SJSA1 (cell line): ENCODE data around the gene PRF1. TPM values are rescaled to one million over a fixed set of nuclear protein-coding genes. Genes with fewer than 3 reads are reported as not detected.

Experiments used
- DNase-seq, 2 experiments: peaks; one replicate each; pipeline ENCODE4 v3.0.0-alpha.2; 2015 to 2020; ENCODE audit warnings: low spot score in 2 of 2, low read depth in 1 of 2
- H3K27ac ChIP-seq: fragments of 250-450 bp; sonication (Bioruptor Pico); 2 replicates; pipeline ENCODE4 v1.5.1; 2020; ENCODE audit warnings: mild to moderate bottlenecking, moderate library complexity
- H3K27me3 ChIP-seq: fragments of 250-450 bp; sonication (Bioruptor Pico); replicated peaks from 2 replicates; pipeline ENCODE4 v1.5.1; 2020; ENCODE audit warnings: mild to moderate bottlenecking, moderate library complexity
- H3K36me3 ChIP-seq: fragments of 250-450 bp; sonication (Bioruptor Pico); 2 replicates; pipeline ENCODE4 v1.5.1; 2020; ENCODE audit warnings: mild to moderate bottlenecking
- H3K4me1 ChIP-seq: fragments of 250-450 bp; sonication (Bioruptor Pico); replicated peaks from 2 replicates; pipeline ENCODE4 v1.6.1; 2021; ENCODE audit warnings: mild to moderate bottlenecking
- H3K4me3 ChIP-seq: fragments of 250-450 bp; sonication (Bioruptor Pico); 2 replicates; pipeline ENCODE4 v1.5.1; 2020; ENCODE audit warnings: mild to moderate bottlenecking
- H3K9me3 ChIP-seq: fragments of 250-450 bp; sonication (Bioruptor Pico); replicated peaks from 2 replicates; pipeline ENCODE4 v1.5.1; 2020; ENCODE audit warnings: mild to moderate bottlenecking
- total RNA-seq: library from RNA; depleted of rRNA; stranded (reverse); fragments of >200 nt; shearing (Covaris generic); gene quantifications from 2 replicates; pipeline ENCODE4 v1.2.3, GENCODE V29; 2014

PRF1 gene
- total RNA-seq, 1 experiment from 2014 or later: not detected

GRCh38 chr10:70571636-70572439 is 30.7 kb downstream of the PRF1 start:
- H3K4me3 ChIP-seq: no peak overlapping the region
- no peaks in the 10 kb centered on the region for H3K9me3 ChIP-seq
- no peaks in the 10 kb centered on the region for H3K36me3 ChIP-seq
- no peak overlapping the region for H3K27ac ChIP-seq
- DNase-seq: no peak
- H3K4me1 ChIP-seq: peaks cover 13% of the 10 kb centered on the region
- H3K27me3 ChIP-seq: no peaks in the 10 kb centered on the region

DNA sequence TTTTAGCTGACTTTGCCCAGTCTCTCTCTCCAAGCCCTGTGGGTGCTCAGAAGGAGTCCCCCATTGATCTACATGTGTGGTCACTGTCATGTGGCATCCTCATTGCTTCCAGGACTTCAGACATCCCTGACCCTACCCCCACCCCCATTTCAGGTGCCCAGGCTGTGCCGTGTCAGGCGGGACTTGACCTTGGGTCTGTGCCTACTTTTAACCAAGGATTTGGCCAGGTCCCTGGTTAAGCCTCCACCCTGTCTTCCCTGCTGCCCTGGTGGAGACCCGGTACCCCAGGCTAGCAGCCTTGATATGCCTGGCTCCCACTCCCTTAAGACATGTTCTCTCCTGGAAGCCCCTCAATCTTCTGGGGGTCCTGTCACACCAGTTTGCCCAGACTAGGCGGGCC is 31.3 kb downstream of the PRF1 start:
- no peak for DNase-seq
- H3K27me3 ChIP-seq: no peaks in the 10 kb centered on the region
- H3K36me3 ChIP-seq: no peaks in the 10 kb centered on the region
- H3K4me3 ChIP-seq: no peak overlapping the region
- peaks cover 8% of the 10 kb centered on the region for H3K4me1 ChIP-seq
- H3K9me3 ChIP-seq: no peaks in the 10 kb centered on the region
- no peak overlapping the region for H3K27ac ChIP-seq

DNA sequence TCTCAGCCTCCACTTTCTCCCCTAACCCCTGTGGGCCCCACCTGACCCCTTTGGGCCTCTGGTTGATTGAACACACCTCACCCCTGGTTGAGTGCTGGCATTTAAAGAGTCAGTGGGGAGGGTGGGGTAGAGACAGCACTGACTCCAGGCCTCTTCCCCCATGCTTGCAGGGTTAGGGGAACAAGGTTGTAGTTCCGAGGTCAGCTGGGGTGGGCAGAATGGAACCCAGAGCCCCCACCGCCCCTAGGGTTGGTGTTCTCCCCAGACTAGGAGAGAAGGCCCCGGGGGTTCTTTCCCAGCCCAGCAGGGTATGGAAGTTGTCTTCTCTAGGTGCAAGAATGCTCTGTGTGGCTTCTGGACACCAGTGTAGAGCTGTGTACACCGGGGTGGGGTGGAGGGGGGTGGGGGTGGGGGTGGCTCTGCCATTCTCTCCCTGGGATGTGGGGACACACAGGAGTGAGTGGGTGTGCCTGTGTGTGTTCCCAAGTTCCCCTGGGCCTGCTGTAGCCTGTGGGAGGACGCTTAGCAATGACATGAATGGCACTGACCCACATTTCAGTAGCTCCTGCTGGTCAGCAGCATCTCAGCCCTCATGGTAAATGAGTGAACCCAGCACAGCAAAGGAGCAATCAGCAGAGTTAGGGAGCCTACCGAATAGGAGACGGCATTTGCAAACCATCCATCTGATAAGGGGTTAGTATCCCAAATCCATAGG is 33.6 kb downstream of the PRF1 start:
- no peak for DNase-seq
- H3K9me3 ChIP-seq: no peaks in the 10 kb centered on the region
- H3K27ac ChIP-seq: no peak overlapping the region
- no peaks in the 10 kb centered on the region for H3K27me3 ChIP-seq
- no peaks in the 10 kb centered on the region for H3K4me1 ChIP-seq
- H3K36me3 ChIP-seq: no peaks in the 10 kb centered on the region
- H3K4me3 ChIP-seq: no peak overlapping the region

DNA sequence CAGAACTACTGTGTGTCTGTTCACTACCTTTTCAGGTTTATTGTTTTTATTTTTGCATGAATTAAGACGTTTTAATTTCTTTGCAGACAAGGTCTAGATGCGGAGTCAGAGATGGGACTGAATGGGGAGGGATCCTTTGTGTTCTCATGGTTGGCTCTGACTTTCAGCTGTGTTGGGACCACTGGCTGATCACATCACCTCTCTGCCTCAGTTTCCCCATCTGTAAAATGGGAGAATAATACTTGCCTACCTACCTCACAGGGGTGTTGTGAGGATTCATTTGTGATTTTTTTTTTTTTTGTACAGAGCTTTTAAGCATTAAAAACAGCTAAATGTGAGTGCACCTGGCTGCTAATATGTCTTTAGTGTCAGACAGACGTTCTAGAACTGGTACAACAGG is 34.4 kb downstream of the PRF1 start:
- no peaks in the 10 kb centered on the region for H3K27me3 ChIP-seq
- H3K4me3 ChIP-seq: no peak overlapping the region
- no peak for DNase-seq
- no peaks in the 10 kb centered on the region for H3K9me3 ChIP-seq
- H3K27ac ChIP-seq: no peak overlapping the region
- H3K36me3 ChIP-seq: no peaks in the 10 kb centered on the region
- H3K4me1 ChIP-seq: no peaks in the 10 kb centered on the region

GRCh38 chr10:70567603-70568002 is 34.9 kb downstream of the PRF1 start:
- Histone ChIP-seq H3K9me3 (no peaks in the 10 kb centered on the region), H3K4me3 (no peak overlapping the region), H3K4me1 (no peaks in the 10 kb centered on the region), H3K27me3 (no peaks in the 10 kb centered on the region), H3K27ac (no peak overlapping the region), H3K36me3 (no peaks in the 10 kb centered on the region)
- DNase-seq: no peak

DNA sequence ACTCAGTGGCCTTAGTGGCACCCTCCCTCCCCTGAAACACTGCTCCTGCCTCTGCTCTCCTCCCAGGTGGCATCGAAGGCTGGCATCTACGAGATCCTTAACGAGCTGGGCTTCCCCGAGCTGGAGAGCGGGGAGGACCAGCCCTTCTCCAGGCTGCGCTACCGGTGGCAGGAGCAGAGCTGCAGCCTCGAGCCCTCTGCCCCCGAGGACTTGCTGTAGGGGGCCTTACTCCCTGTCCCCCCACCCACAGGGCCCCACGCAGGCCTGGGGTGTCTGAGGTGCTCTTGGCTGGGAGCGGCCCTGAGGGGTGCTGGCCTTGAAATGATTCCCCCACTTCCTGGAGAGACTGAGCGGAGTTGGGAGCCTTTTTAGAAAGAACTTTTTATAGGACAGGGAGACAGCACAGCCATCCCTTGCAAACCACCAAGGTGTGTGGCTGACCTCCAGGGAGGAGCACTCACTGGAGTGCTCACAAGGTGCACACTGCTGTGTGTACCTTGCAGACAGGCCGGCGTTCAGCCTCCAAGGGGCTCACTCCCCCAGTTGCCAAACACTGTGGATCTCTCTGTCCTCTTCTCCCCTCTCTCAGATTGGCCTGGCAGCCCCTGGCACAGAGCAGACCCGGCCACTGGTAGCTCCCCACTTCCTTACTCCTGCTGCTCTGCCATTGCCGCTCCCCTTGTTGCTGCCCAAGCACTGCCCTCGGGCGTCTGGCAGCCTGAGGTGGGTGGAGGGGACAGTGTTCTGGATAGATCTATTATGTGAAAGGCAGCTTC is 35.8 kb downstream of the PRF1 start:
- Histone ChIP-seq H3K27me3 (no peaks in the 10 kb centered on the region), H3K4me3 (no peak overlapping the region), H3K27ac (no peak overlapping the region), H3K36me3 (no peaks in the 10 kb centered on the region), H3K4me1 (no peaks in the 10 kb centered on the region), H3K9me3 (no peaks in the 10 kb centered on the region)
- no peak for DNase-seq

GRCh38 chr10:70565556-70566514 is 36.7 kb downstream of the PRF1 start:
- Histone ChIP-seq H3K27me3 (no peaks in the 10 kb centered on the region), H3K9me3 (no peaks in the 10 kb centered on the region), H3K4me3 (no peak overlapping the region), H3K27ac (no peak overlapping the region), H3K36me3 (no peaks in the 10 kb centered on the region), H3K4me1 (no peaks in the 10 kb centered on the region)
- DNase-seq: no peak

GRCh38 chr10:70564901-70565351 is 37.6 kb downstream of the PRF1 start:
- H3K36me3 ChIP-seq: no peaks in the 10 kb centered on the region
- no peaks in the 10 kb centered on the region for H3K9me3 ChIP-seq
- DNase-seq: no peak
- H3K4me1 ChIP-seq: no peaks in the 10 kb centered on the region
- H3K27me3 ChIP-seq: no peaks in the 10 kb centered on the region
- no peak overlapping the region for H3K4me3 ChIP-seq
- H3K27ac ChIP-seq: no peak overlapping the region

DNA sequence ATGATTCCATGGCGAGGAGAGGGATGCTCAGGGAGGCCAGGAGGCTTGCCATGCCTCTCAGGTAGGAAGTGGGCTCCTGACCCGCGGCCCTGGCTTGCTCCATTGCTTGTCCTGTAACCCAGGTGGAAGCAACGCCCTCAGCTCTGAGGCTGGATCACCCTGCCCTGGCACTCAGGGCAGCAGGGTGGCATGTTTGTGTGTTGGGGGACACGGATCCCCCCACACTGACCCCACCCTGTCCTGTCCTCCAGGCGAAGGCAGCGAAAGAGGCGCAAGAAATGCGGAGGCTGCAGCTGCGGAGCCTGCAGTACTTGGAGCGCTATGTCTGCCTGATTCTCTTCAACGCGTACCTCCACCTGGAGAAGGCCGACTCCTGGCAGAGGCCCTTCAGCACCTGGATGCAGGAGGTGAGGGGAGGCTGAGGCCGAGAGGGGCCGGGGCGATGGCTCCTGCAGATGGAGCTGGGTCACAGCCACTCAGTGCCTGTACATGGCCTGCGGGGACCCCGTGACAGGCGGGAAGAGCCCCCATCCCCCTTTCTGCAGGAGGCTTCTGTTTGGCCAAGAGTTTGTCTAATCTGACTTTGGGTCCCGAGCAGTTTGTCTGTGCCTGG is 38.3 kb downstream of the PRF1 start:
- Histone ChIP-seq H3K27ac (no peak overlapping the region), H3K4me1 (no peaks in the 10 kb centered on the region), H3K4me3 (no peak overlapping the region), H3K9me3 (no peaks in the 10 kb centered on the region), H3K27me3 (no peaks in the 10 kb centered on the region), H3K36me3 (no peaks in the 10 kb centered on the region)
- DNase-seq: no peak

DNA sequence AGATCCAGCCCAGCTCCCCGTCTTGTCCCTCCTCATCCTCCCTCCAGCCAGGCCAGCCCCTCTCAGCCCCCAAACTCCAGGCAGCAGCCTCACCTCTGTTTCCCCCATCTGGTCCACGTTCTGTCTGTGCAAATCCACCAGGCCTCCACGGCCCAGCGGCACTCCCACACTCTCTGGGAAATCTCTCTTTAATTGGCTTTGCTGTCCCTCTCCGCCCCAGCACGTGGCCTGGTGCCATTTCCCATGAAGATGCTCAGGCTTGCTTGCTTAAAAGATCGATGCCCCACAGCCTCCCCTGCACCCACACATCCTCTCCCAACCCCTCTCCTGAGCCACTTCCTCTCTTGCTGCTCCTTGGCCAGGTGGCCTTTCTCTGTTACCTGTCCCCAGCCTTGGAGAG is 39.3 kb downstream of the PRF1 start:
- no peak overlapping the region for H3K27ac ChIP-seq
- H3K4me3 ChIP-seq: no peak overlapping the region
- no peaks in the 10 kb centered on the region for H3K36me3 ChIP-seq
- no peaks in the 10 kb centered on the region for H3K4me1 ChIP-seq
- no peaks in the 10 kb centered on the region for H3K9me3 ChIP-seq
- no peak for DNase-seq
- no peaks in the 10 kb centered on the region for H3K27me3 ChIP-seq

DNA sequence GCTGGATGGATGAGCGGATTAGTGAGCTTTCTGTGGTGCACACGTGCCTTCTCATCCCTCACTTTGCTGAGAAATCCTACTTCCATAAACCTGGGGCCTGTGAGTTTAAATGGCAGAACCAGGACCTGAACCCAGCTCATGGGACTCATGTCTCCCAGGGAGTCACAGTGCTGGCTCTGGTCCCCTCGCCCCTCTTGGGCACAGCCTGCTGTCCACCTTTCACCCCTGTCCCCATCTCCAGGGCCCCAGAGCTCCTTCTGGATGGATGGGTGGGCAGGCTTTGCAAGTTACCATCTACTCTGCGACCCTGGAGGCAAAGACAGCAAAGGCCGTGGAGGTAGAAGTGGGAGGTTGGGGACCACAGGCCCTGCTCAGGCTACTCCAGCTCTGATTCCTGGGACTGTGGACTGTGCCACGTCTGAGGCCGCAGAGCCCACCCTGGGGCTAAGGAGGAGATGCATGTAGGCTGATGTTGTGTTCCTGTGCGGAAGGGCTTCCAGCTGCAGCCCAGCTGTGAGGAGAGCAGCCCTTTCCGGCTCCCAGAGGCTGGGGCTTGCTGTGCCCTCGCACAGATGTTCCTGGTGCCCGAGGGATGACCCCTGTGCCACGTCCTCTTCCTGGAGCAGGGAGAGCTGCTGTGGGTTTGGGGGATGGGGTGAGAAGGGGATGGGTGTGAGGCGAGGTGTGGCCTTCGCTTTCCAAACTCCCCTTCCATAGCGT is 40.3 kb downstream of the PRF1 start:
- H3K27ac ChIP-seq: no peak overlapping the region
- H3K36me3 ChIP-seq: no peaks in the 10 kb centered on the region
- no peaks in the 10 kb centered on the region for H3K27me3 ChIP-seq
- no peak overlapping the region for H3K4me3 ChIP-seq
- no peaks in the 10 kb centered on the region for H3K9me3 ChIP-seq
- no peaks in the 10 kb centered on the region for H3K4me1 ChIP-seq
- DNase-seq: no peak

GRCh38 chr10:70561558-70561957 is 41.0 kb downstream of the PRF1 start:
- H3K4me1 ChIP-seq: no peaks in the 10 kb centered on the region
- H3K27me3 ChIP-seq: no peaks in the 10 kb centered on the region
- no peak for DNase-seq
- no peaks in the 10 kb centered on the region for H3K36me3 ChIP-seq
- H3K27ac ChIP-seq: no peak overlapping the region
- no peaks in the 10 kb centered on the region for H3K9me3 ChIP-seq
- no peak overlapping the region for H3K4me3 ChIP-seq
